ENCODE measurements around the gene ERCC3. TPM values are rescaled to one million over a fixed set of nuclear protein-coding genes. Genes with fewer than 3 reads are reported as not detected.
"Not testable (repeated sequence)": the region's sequence is repeated elsewhere in the genome, so short reads cannot be mapped to it uniquely, and the experiment has no call there.

The ERCC3 gene
- total RNA-seq, 1 donor from 2014 or later = 52.9 TPM

GRCh38 chr2:127231130-127231865 lies 62.6 kb downstream of the ERCC3 start:
- Mint-ChIP-seq H3K4me1 (ENCODE audit: unreplicated experiment) (peaks cover 17% of the 10 kb centered on the region), H3K27ac (no peak overlapping the region), H3K36me3 (no peaks in the 10 kb centered on the region), H3K9me3 (peaks cover 3% of the 10 kb centered on the region), H3K4me3 (no peak overlapping the region), H3K27me3 (peaks cover 9% of the 10 kb centered on the region)
- DNase-seq (ENCODE audit: extremely low spot score, unreplicated experiment) = no peak
- no peak for TF ChIP-seq CTCF (conservative IDR thresholded peaks at IDR 0.05)

- peaks cover 15% of the 10 kb centered on the region for H3K4me1 Mint-ChIP-seq (ENCODE audit: unreplicated experiment)
- DNase-seq (ENCODE audit: extremely low spot score, unreplicated experiment) = no peak
- H3K9me3 Mint-ChIP-seq = no peaks in the 10 kb centered on the region
- peaks cover 16% of the 10 kb centered on the region for H3K27me3 Mint-ChIP-seq
- H3K27ac Mint-ChIP-seq = no peak overlapping the region
- no peak overlapping the region for H3K4me3 Mint-ChIP-seq
- TF ChIP-seq CTCF (conservative IDR thresholded peaks at IDR 0.05) = no peak
- H3K36me3 Mint-ChIP-seq = no peaks in the 10 kb centered on the region
Observed at GRCh38 chr2:127229555-127229954, 64.4 kb downstream of the ERCC3 start.

- peaks cover 25% of the 10 kb centered on the region for H3K27me3 Mint-ChIP-seq
- H3K4me3 Mint-ChIP-seq = no peak overlapping the region
- H3K36me3 Mint-ChIP-seq = no peaks in the 10 kb centered on the region
- TF ChIP-seq CTCF (conservative IDR thresholded peaks at IDR 0.05) = no peak
- no peaks in the 10 kb centered on the region for H3K9me3 Mint-ChIP-seq
- H3K4me1 Mint-ChIP-seq (ENCODE audit: unreplicated experiment) = peaks cover 15% of the 10 kb centered on the region
- H3K27ac Mint-ChIP-seq = no peak overlapping the region
- no peak for DNase-seq (ENCODE audit: extremely low spot score, unreplicated experiment)
Observed at GRCh38 chr2:127228102-127228501, 65.8 kb downstream of the ERCC3 start.

DNA sequence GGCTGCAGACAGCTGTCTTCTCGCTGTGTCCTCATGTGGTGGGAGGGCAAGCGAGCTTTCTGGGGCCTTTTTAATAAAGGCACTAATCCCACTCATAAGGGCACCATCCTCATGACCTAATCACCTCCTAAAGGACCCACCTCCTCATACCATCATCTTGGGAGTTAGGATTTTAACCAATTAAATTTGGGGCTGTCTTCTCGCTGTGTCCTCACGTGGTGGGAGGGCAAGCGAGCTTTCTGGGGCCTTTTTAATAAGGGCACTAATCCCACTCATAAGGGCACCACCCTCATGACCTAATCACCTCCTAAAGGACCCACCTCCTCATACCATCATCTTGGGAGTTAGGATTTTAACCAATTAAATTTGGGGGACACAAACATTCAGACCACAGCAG lies 66.7 kb downstream of the ERCC3 start:
- peaks cover 15% of the 10 kb centered on the region for H3K4me1 Mint-ChIP-seq (ENCODE audit: unreplicated experiment)
- not testable (repeated sequence) for H3K27ac Mint-ChIP-seq; DNase-seq (ENCODE audit: extremely low spot score, unreplicated experiment)

DNA sequence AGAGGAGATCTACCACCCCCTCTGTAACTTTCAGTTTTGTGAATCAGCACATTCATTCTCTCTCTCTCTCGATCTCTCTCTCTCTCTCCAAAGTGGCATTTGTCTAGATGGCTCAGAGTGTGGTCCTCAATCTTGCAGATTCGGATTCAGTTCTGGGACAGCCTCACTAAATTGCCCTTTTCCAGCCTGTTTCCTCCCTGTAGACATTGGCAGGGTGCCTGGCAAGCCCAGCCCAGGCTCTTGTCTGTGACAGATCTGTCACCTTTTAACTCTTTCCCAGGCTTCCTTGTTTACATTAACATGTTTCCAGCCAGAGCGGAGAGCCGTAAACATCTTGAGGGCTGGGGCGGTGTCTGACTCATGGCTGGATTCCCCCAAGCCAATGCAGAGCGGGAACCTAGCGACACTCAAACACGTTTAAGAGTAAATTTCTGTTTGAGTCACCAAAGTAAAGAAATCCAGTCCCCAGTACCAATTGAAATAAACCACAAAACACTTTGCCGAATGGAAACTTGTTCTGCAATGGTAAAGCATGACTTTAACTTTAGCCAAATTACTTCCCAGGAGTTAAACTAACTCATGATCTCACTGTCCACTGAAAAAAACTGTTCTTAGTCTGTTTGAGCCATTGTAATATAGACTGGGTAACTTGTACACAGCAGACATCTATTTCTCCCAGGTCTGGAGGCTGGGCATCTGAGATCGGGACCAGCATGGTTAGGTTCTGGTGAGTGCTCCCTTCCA lies 67.3 kb downstream of the ERCC3 start:
- peaks cover 28% of the 10 kb centered on the region for H3K27me3 Mint-ChIP-seq
- H3K9me3 Mint-ChIP-seq = no peaks in the 10 kb centered on the region
- no peak for TF ChIP-seq CTCF (conservative IDR thresholded peaks at IDR 0.05)
- DNase-seq (ENCODE audit: extremely low spot score, unreplicated experiment) = no peak
- H3K27ac Mint-ChIP-seq = peak overlapping the region; percentile 5
- no peaks in the 10 kb centered on the region for H3K36me3 Mint-ChIP-seq
- peaks cover 15% of the 10 kb centered on the region for H3K4me1 Mint-ChIP-seq (ENCODE audit: unreplicated experiment)
- peak overlapping the region; percentile 21 for H3K4me3 Mint-ChIP-seq

More for the DNA sequence above, 66.7 kb downstream of the ERCC3 start:
- H3K36me3 Mint-ChIP-seq, H3K4me3 Mint-ChIP-seq, H3K9me3 Mint-ChIP-seq: not testable (repeated sequence)
- peaks cover 28% of the 10 kb centered on the region for H3K27me3 Mint-ChIP-seq

DNA sequence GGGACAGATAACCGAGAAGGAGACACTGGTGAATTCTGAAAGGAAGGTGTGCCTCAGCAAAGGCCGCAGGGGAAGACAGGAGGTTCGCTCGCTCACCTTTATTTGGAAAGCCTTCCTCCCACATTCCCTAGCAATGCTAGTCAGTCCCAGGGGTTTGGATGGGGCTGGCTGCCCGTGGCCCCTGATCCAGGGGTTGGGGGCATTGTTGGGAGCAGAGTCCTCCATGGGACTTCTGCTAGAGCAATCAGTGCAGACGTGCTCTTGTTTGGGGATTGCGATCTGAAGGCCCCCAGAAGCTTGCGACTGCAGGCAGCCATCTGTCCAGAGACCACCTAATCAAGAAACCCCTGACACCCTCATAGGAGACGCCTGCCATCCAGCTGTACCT lies 67.8 kb downstream of the ERCC3 start:
- no peak overlapping the region for H3K27ac Mint-ChIP-seq
- no peak for DNase-seq (ENCODE audit: extremely low spot score, unreplicated experiment)
- no peak overlapping the region for H3K4me3 Mint-ChIP-seq

More for the DNA sequence above, 67.8 kb downstream of the ERCC3 start:
- Mint-ChIP-seq H3K36me3 (no peaks in the 10 kb centered on the region), H3K27me3 (peaks cover 28% of the 10 kb centered on the region), H3K9me3 (no peaks in the 10 kb centered on the region), H3K4me1 (ENCODE audit: unreplicated experiment) (peaks cover 15% of the 10 kb centered on the region)
- no peak for TF ChIP-seq CTCF (conservative IDR thresholded peaks at IDR 0.05)

All from type B pancreatic cell (in vitro differentiated cells).